PC-9 (cell line): ENCODE measurements around the gene AZU1.

Experiments
- EZH2 ChIP-seq: fragments of 200-600 bp; sonication (generic); IDR thresholded peaks from 2 replicates; pipeline ENCODE4 v1.8.0; 2017; ENCODE audit warnings: antibody characterized with exemption, low read depth
- TF ChIP-seq, protein P1 (sequence below): fragments of 200-600 bp; sonication (generic); conservative IDR thresholded peaks from 2 replicates; pipeline ENCODE4 v1.6.1; 2017; ENCODE audit warnings: mixed run types, antibody characterized with exemption, mild to moderate bottlenecking, moderate library complexity

DNA sequence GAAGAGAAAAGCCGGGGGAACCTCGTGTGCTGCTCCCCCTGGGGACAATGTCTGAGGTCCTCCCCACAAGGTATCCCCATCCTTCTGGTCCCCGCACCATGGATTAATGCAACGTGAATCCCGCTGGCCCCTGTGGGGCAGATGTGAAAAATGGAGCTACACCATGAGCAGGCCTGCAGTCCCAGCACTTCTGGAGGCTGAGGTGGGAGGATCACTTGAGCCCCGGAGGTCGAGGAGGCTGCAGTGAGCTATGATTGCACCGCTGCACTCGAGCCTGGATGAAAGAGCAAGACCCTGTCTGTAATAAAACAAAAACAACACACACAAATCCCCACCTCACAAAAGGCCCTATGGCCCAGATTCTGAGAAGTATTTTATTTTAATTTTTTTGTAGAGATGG, 30.6 kb downstream of the AZU1 start:
- TF ChIP-seq, protein P1, sequence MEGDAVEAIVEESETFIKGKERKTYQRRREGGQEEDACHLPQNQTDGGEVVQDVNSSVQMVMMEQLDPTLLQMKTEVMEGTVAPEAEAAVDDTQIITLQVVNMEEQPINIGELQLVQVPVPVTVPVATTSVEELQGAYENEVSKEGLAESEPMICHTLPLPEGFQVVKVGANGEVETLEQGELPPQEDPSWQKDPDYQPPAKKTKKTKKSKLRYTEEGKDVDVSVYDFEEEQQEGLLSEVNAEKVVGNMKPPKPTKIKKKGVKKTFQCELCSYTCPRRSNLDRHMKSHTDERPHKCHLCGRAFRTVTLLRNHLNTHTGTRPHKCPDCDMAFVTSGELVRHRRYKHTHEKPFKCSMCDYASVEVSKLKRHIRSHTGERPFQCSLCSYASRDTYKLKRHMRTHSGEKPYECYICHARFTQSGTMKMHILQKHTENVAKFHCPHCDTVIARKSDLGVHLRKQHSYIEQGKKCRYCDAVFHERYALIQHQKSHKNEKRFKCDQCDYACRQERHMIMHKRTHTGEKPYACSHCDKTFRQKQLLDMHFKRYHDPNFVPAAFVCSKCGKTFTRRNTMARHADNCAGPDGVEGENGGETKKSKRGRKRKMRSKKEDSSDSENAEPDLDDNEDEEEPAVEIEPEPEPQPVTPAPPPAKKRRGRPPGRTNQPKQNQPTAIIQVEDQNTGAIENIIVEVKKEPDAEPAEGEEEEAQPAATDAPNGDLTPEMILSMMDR: no peak
- TF ChIP-seq EZH2: no peak
